IMR-90 (cell line): ENCODE data around the gene ACOT2. TPM values are rescaled to one million over a fixed set of nuclear protein-coding genes. Genes with fewer than 3 reads are reported as not detected.

Experiments
- ATAC-seq: fragments of 200-7000 bp; cut with Tn5 transposase; 2 replicates; pipeline ENCODE4 v1.9.1; 2020; ENCODE audit warnings: low read depth, mild to moderate bottlenecking, moderate library complexity
- BruUV-seq: library from RNA; stranded (reverse); fragments of 400-500 nt; replicated peaks from 2 replicates; lab custom pipeline; 2021; lab: Mats Ljungman, UMichigan
- CTCF ChIA-PET: fragments of 300-600 bp; formaldehyde crosslinking; extraction: SDS; loops from one replicate; lab custom pipeline; 2021; ENCODE audit warnings: antibody characterized with exemption; lab: Yijun Ruan, JAX
- POLR2A ChIA-PET: fragments of 300-600 bp; sonication (Branson Sonifier 250); formaldehyde crosslinking; loops from one replicate; lab custom pipeline; 2022; ENCODE audit warnings: antibody characterized with exemption; ENCODE audit not compliant: unreplicated experiment; lab: Charles Lee
- DNase-seq: peaks from one replicate; pipeline ENCODE4 v3.0.0; 2013
- H2AFZ ChIP-seq: replicated peaks from 2 replicates; pipeline ENCODE3; 2013; ENCODE audit warnings: low read length, mild to moderate bottlenecking; ENCODE audit not compliant: poor library complexity
- H2AK5ac ChIP-seq: 2 replicates; pipeline ENCODE4 v1.6.1; 2013; ENCODE audit warnings: low read depth, low read length, inconsistent platforms
- H2AK9ac ChIP-seq: replicated peaks from 2 replicates; pipeline ENCODE3; 2013; ENCODE audit warnings: mild to moderate bottlenecking, low read depth, low read length, moderate library complexity; ENCODE audit not compliant: poor library complexity
- H2BK120ac ChIP-seq: 2 replicates; pipeline ENCODE4 v1.6.1; 2013; ENCODE audit warnings: low read depth, low read length, inconsistent platforms
- H2BK15ac ChIP-seq: 3 replicates; pipeline ENCODE4 v1.6.1; 2013; ENCODE audit warnings: low read depth, low read length, inconsistent platforms
- H2BK20ac ChIP-seq: 2 replicates; pipeline ENCODE4 v1.6.1; 2013; ENCODE audit warnings: low read depth, mild to moderate bottlenecking, inconsistent platforms, low read length, moderate library complexity
- H2BK5ac ChIP-seq: 2 replicates; pipeline ENCODE4 v1.6.1; 2013; ENCODE audit warnings: mild to moderate bottlenecking, low read depth, low read length, inconsistent platforms; ENCODE audit not compliant: poor library complexity, severe bottlenecking
- H3K14ac ChIP-seq: replicated peaks from 2 replicates; pipeline ENCODE4 v1.6.1; 2013; ENCODE audit warnings: low read depth, low read length, inconsistent platforms
- H3K18ac ChIP-seq: 2 replicates; pipeline ENCODE4 v1.6.1; 2013; ENCODE audit warnings: low read depth, low read length, control low read depth
- H3K23ac ChIP-seq: 2 replicates; pipeline ENCODE4 v1.6.1; 2013; ENCODE audit warnings: low read depth, low read length, inconsistent platforms
- H3K27ac ChIP-seq: 2 replicates; pipeline ENCODE4 v1.5.1; 2013; ENCODE audit warnings: mild to moderate bottlenecking, control low read depth, low read length; ENCODE audit not compliant: insufficient read depth
- H3K27me3 ChIP-seq: 2 replicates; pipeline ENCODE4 v1.6.1; 2013; ENCODE audit warnings: low read length; ENCODE audit not compliant: control insufficient read depth, insufficient read depth
- H3K36me3 ChIP-seq: 2 replicates; pipeline ENCODE4 v1.6.1; 2013; ENCODE audit warnings: low read length, mixed read lengths; ENCODE audit not compliant: control insufficient read depth, insufficient read depth
- H3K4ac ChIP-seq: 2 replicates; pipeline ENCODE4 v1.6.1; 2013; ENCODE audit warnings: low read depth, low read length, inconsistent platforms
- H3K4me1 ChIP-seq: 2 replicates; pipeline ENCODE4 v1.6.1; 2013; ENCODE audit warnings: low read length, mixed read lengths; ENCODE audit not compliant: control insufficient read depth, insufficient read depth
- H3K4me2 ChIP-seq: 2 replicates; pipeline ENCODE4 v1.6.1; 2013; ENCODE audit warnings: low read depth, mild to moderate bottlenecking, control low read depth, low read length, moderate library complexity
- H3K4me3 ChIP-seq: 2 replicates; pipeline ENCODE4 v1.5.1; 2013; ENCODE audit warnings: low read depth, mild to moderate bottlenecking, control low read depth, low read length, moderate library complexity; ENCODE audit not compliant: insufficient read depth
- H3K56ac ChIP-seq: 2 replicates; pipeline ENCODE4 v1.6.1; 2013; ENCODE audit warnings: low read length, inconsistent platforms; ENCODE audit not compliant: insufficient read depth; ENCODE audit errors: extremely low read depth
- H3K79me1 ChIP-seq, 2 experiments: 2 replicates each; pipeline ENCODE4 v1.6.1; 2013; ENCODE audit warnings: low read length in 2 of 2, inconsistent platforms in 1 of 2, low read depth in 1 of 2
- H3K9ac ChIP-seq: 2 replicates; pipeline ENCODE4 v1.6.1; 2013; ENCODE audit warnings: low read depth, low read length, control low read depth
- H3K9me1 ChIP-seq: 2 replicates; pipeline ENCODE4 v1.6.1; 2013; ENCODE audit warnings: low read length, inconsistent platforms; ENCODE audit not compliant: insufficient read depth
- H3K9me3 ChIP-seq: 2 replicates; pipeline ENCODE4 v1.6.1; 2013; ENCODE audit warnings: low read length; ENCODE audit not compliant: control insufficient read depth, insufficient read depth
- H4K20me1 ChIP-seq: 2 replicates; pipeline ENCODE4 v1.6.1; 2013; ENCODE audit warnings: low read length, inconsistent platforms; ENCODE audit not compliant: insufficient read depth
- H4K5ac ChIP-seq: 2 replicates; pipeline ENCODE4 v1.6.1; 2013; ENCODE audit warnings: mild to moderate bottlenecking, low read depth, low read length, control low read depth
- H4K8ac ChIP-seq, 2 experiments: 2 replicates each; pipeline ENCODE4 v1.6.1; 2013; ENCODE audit warnings: low read depth in 2 of 2, low read length in 2 of 2, control low read depth in 1 of 2, inconsistent platforms in 1 of 2
- H4K91ac ChIP-seq: 2 replicates; pipeline ENCODE4 v1.6.1; 2013; ENCODE audit warnings: low read depth, low read length, inconsistent platforms; ENCODE audit not compliant: insufficient read depth
- BHLHE40 ChIP-seq: fragments of 150-350 bp; IDR thresholded peaks from 2 replicates; pipeline ENCODE4 v1.6.1; 2016; ENCODE audit warnings: mild to moderate bottlenecking, low read depth, low read length
- CEBPB ChIP-seq: IDR thresholded peaks from 2 replicates; pipeline ENCODE4 v1.6.1; 2012; ENCODE audit warnings: low read depth, low read length, improper control_type of control experiment
- CHD1 ChIP-seq: IDR thresholded peaks from 2 replicates; pipeline ENCODE4 v1.6.1; 2012; ENCODE audit warnings: low read depth, low read length, improper control_type of control experiment
- CTCF ChIP-seq: conservative IDR thresholded peaks from 2 replicates; pipeline ENCODE4 v1.5.1; 2012; ENCODE audit warnings: mild to moderate bottlenecking, low read depth, low read length, improper control_type of control experiment
- ELK1 ChIP-seq: fragments of 150-350 bp; IDR thresholded peaks from 2 replicates; pipeline ENCODE4 v1.6.1; 2016; ENCODE audit warnings: low read depth, mild to moderate bottlenecking, low read length, moderate library complexity, borderline replicate concordance
- FOS ChIP-seq: fragments of 150-350 bp; IDR thresholded peaks from 2 replicates; pipeline ENCODE4 v1.6.1; 2016; ENCODE audit warnings: low read depth, low read length
- MAFK ChIP-seq: IDR thresholded peaks from 2 replicates; pipeline ENCODE4 v1.6.1; 2012; ENCODE audit warnings: low read depth, low read length, improper control_type of control experiment
- MAZ ChIP-seq: IDR thresholded peaks from 2 replicates; pipeline ENCODE4 v1.6.1; 2012; ENCODE audit warnings: low read depth, mild to moderate bottlenecking, low read length, improper control_type of control experiment, moderate library complexity, borderline replicate concordance
- MXI1 ChIP-seq: IDR thresholded peaks from 2 replicates; pipeline ENCODE4 v1.6.1; 2012; ENCODE audit warnings: low read depth, mild to moderate bottlenecking, low read length, moderate library complexity, borderline replicate concordance
- NFE2L2 ChIP-seq: fragments of 150-350 bp; IDR thresholded peaks from 2 replicates; pipeline ENCODE4 v1.6.1; 2016; ENCODE audit warnings: low read depth, mild to moderate bottlenecking, low read length
- POLR2A ChIP-seq: IDR thresholded peaks from 2 replicates; pipeline ENCODE4 v1.6.1; 2012; ENCODE audit warnings: mild to moderate bottlenecking, low read depth, low read length
- RAD21 ChIP-seq: IDR thresholded peaks from 2 replicates; pipeline ENCODE4 v1.6.1; 2012; ENCODE audit warnings: low read length, improper control_type of control experiment
- RCOR1 ChIP-seq: IDR thresholded peaks from 2 replicates; pipeline ENCODE4 v1.6.1; 2012; ENCODE audit warnings: mild to moderate bottlenecking, low read length, improper control_type of control experiment; ENCODE audit not compliant: insufficient replicate concordance
- SMC3 ChIP-seq: fragments of 150-350 bp; IDR thresholded peaks from 2 replicates; pipeline ENCODE4 v1.6.1; 2016; ENCODE audit warnings: low read depth, mild to moderate bottlenecking, antibody characterized with exemption, low read length, moderate library complexity
- USF2 ChIP-seq: fragments of 150-350 bp; IDR thresholded peaks from 2 replicates; pipeline ENCODE4 v1.6.1; 2017; ENCODE audit warnings: mild to moderate bottlenecking, antibody characterized with exemption, low read length, low read depth
- WGBS, 2 experiments: methylation state at CpG; one replicate each; pipeline versions ENCODE4 v1.1.5 to v1.1.7; 2013; ENCODE audit warnings: missing lambda C conversion rate in 2 of 2; ENCODE audit not compliant: insufficient read length in 1 of 2; ENCODE audit errors: extremely low coverage in 2 of 2; 5-methylcytosine and 5-hydroxymethylcytosine counted together
- dilution Hi-C: fragments of 300-500 bp; cut with HindIII; formaldehyde crosslinking; loops from one replicate; pipeline ENCODE4 v1.14.3; 2018; ENCODE audit warnings: low sequenced_read_pairs; ENCODE audit not compliant: unreplicated experiment
- in situ Hi-C: fragments of 300-500 bp; cut with MboI; formaldehyde crosslinking; loops from 3 replicates; pipeline ENCODE4 v1.14.3; 2019; ENCODE audit warnings: low sequenced_read_pairs, inconsistent platforms, mixed read lengths
- intact Hi-C: fragments of 100-400 bp; cut with micrococcal nuclease; formaldehyde crosslinking; loops from 2 replicates; pipeline ENCODE4 v1.10.0; 2022
- polyA plus RNA-seq, 3 experiments: library from polyadenylated mRNA; depleted of rRNA; stranded (reverse); fragments of >200 nt; gene quantifications; 2 replicates each; pipeline ENCODE4 v1.2.3, GENCODE V29; 2012; ENCODE audit warnings: low replicate concordance in 1 of 3
- total RNA-seq: library from RNA; depleted of rRNA; stranded (reverse); fragments of >200 nt; gene quantifications from 2 replicates; pipeline ENCODE4 v1.2.3, GENCODE V29; 2012

ACOT2 gene
- total and polyA plus RNA-seq, 2 of the 4 experiments (the other 2 are of a cell fraction), result 24.7 to 33.1 TPM

GRCh38 chr14:73588695-73589094 lies 19.7 kb downstream of the ACOT2 start:
- Histone ChIP-seq H3K4ac (no peak overlapping the region), H4K20me1 (no peaks in the 10 kb centered on the region), H2AFZ (no peak overlapping the region), H2BK120ac (no peak overlapping the region), H4K8ac (no peak overlapping the region), H3K9me3 (no peaks in the 10 kb centered on the region), H3K36me3 (no peaks in the 10 kb centered on the region), H3K23ac (no peak overlapping the region), H3K27me3 (peaks cover 7% of the 10 kb centered on the region; the same call in 1 of the 2 replicates), H4K5ac (no peak overlapping the region), H2BK20ac (no peak overlapping the region), H3K18ac (no peak overlapping the region), H3K9me1 (no peaks in the 10 kb centered on the region), H2BK15ac (no peak overlapping the region), H3K9ac (no peak overlapping the region), H3K4me1 (no peaks in the 10 kb centered on the region), H3K14ac (no peak overlapping the region), H3K56ac (no peak overlapping the region), H2BK5ac (no peak overlapping the region), H3K4me2 (no peak overlapping the region), H3K79me1 (no peaks in the 10 kb centered on the region), H3K4me3 (no peak overlapping the region), H4K91ac (no peak overlapping the region), H2AK5ac (no peak overlapping the region), H2AK9ac (no peak overlapping the region), H3K27ac (no peak overlapping the region)
- intact Hi-C loops, result no loop called here
- no peak for TF ChIP-seq POLR2A
- TF ChIP-seq CHD1, result no peak
- TF ChIP-seq MAFK, result no peak
- no peak for TF ChIP-seq RCOR1
- no peak for TF ChIP-seq CTCF
- no peak for TF ChIP-seq NFE2L2
- TF ChIP-seq FOS, result no peak
- no peak for TF ChIP-seq RAD21
- no peak for TF ChIP-seq ELK1
- no peak for TF ChIP-seq USF2
- TF ChIP-seq MXI1, result no peak
- TF ChIP-seq BHLHE40, result no peak
- TF ChIP-seq CEBPB, result no peak
- no peak for TF ChIP-seq SMC3
- no peak for TF ChIP-seq MAZ
- ChIA-PET CTCF (no interaction called here), POLR2A (no interaction called here)
- WGBS, 2 experiments, result no CpG with 5 or more reads among the region's 1 CpG
- ATAC-seq, result no peak
- no peak for DNase-seq
- in situ Hi-C loops, result no loop called here
- no TSS peak for BruUV-seq
- dilution Hi-C loops, result no loop called here
